Measurements from ENCODE around the gene DMRTC2.

The DMRTC2 gene

DNA sequence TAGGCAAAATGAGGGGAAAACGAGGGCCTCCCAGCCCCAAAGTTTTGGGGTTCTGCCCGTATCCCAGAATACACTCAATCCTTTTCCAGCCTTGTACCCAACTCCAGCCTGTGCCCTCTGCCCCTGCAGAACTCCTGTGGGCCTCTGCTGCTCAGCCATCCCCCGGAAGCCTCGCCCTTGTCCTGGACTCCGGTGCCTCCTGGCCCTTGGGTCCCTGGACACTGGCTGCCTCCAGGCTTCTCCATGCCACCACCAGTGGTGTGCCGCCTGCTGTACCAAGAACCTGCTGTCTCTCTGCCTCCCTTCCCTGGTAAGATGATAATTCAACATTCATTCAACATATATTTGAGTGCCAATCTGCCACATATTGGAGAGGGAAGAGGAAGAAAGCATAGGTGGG lies 3.8 kb downstream of the DMRTC2 start:
- no peak for DNase-seq

DNA sequence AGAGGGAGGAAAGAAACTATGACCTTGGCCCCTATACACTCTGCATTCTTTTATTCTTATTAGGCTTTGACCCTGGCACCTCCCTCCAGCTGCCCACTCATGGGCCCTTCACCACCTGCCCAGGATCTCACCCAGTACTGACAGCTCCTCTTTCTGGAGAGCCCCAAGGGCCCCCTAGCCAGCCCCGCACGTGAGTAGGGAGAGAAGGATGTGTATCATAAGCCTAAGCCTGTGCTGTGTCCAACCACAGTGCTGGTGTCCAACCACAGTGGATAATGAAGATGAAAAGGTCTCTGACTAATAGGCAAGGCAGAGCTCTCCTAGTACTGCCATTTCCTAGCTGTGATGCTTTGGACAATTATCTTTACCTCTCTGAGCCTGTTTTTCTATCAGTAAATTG lies 4.2 kb downstream of the DMRTC2 start:
- DNase-seq, result no peak

GRCh38 chr19:41850381-41850780 lies 5.5 kb downstream of the DMRTC2 start:
- no peak for DNase-seq

GRCh38 chr19:41851456-41851855 lies 6.6 kb downstream of the DMRTC2 start:
- DNase-seq, result no peak

DNA sequence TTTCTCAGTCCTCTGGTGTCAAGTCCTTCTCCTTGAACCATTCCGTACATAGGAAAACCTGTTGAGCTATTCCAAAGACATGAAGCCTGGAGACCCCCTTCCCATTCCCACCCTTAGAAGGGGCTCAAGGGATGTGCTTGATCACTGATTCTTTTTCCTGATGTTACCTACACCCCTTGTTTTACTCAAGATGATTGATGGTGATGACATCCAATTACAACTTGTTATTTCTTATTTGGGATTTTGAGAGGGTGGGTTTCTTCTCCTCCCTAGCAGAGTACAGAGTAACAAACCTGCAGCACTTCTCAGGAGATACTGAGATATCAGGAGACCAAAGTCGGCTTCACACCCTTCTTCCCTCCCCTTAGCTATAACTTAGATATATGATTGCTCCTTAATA lies 8.5 kb downstream of the DMRTC2 start:
- DNase-seq, result no peak

DNA sequence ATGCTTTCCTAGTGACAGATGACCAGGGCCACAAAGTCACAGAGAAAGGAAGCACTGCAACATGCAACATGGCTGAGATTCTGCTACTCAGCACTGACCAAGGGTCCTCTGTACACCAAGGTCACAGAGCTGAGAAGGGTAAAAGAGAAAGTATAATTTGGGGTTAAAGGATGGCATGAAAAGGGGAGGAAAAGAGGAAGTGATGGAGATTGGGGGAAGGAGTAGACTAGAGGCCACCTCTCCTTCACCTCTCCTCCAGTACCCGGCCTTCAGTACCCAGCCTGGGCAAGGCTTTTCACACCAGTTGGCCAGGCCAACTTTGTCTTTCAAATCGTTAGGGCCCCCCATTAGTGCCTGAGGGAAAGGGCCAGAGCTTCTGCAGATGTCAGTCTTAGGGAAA lies 8.9 kb downstream of the DMRTC2 start:
- no peak for DNase-seq

GRCh38 chr19:41859213-41859617 lies 14.4 kb downstream of the DMRTC2 start:
- no peak for DNase-seq

DNA sequence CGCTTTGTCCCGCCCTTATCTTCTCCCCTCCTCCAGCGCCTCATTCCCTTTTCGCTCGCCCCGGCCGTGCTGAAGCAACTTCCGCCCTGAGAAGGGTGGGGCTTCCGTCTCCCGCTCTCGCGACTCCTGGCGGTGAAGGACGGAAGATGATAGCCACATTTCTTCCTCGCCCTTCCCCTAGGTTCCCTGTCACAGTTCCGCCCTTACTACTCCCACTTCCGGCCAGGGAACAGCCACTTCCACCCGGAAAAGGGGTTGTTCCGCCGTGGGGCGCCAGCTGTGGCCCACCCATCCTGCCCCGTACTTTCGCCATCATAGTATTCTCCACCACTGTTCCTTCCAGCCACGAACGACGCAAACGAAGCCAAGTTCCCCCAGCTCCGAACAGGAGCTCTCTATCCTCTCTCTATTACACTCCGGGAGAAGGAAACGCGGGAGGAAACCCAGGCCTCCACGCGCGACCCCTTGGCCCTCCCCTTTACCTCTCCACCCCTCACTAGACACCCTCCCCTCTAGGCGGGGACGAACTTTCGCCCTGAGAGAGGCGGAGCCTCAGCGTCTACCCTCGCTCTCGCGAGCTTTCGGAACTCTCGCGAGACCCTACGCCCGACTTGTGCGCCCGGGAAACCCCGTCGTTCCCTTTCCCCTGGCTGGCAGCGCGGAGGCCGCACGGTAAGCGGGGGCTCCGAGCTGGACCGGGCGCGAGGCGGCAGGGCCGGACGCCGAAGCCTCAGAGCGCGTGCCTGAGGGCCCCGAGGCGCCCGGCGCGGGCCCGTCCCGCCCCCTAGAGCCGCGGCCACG lies 15.0 kb downstream of the DMRTC2 start, which contains the start of gene RPS19:
Gene RPS19 (plus strand): TSS at position 638 of the 801 bp plus-strand sequence. CDS start 520 bp downstream, outside the sequence.
- peak; percentile 99 for DNase-seq

DNA sequence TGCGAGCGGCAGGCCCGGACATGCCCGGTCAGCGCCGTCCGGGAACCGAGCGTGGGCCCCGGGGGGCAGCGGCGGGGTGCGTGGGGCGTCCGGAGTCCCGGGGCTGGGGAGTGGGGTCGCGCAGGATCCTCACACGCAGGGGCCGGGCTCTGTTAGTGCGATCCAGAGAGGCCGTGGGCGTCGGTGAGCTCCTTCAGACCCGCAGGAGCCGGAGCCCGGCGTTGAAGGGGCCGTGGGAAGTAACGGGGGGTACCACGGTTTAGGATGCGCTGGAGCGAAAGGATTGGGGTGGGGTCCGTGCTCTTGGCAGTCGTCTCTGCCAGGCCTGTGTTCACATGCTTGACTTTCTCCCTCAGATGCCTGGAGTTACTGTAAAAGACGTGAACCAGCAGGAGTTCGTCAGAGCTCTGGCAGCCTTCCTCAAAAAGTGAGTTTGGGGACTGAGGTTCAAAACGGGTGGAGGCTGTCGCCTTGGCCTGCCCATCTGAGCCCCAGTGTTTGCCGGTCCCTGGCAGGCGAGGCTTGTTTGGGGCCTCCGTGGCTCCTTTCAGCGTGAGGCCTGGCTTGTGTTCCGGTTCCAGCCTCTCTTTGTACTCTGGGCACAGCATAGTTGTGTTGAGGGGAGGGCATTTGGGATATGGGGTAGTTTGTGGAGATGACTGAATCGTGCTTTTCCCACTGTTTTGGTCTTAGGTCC lies 15.7 kb downstream of the DMRTC2 start:
- DNase-seq, result no peak

- DNase-seq, result no peak
Measured at GRCh38 chr19:41861116-41861768, 16.4 kb downstream of the DMRTC2 start.

DNA sequence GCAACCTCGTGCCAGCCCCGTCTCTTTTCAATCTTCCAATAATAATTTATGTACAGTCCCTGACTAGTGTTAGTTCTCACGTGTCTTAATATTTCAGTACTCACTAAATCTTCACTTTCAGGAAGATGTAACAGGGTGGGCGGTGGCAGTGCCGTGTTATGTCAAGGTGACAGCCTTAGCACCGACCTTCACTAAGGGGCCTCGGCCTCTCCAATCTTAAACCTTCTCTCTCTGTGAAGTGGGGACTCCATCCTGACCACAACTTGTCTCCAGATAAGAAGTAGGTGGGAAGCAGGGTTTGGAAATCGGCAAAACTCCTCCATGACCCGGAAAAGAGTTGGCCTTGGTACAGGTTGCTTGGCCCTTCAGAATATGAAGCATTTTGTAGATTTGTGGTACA lies 17.0 kb downstream of the DMRTC2 start:
- DNase-seq, result no peak

- DNase-seq, result no peak
Measured at GRCh38 chr19:41862445-41862986, 17.7 kb downstream of the DMRTC2 start.

GRCh38 chr19:41863209-41863931 lies 18.5 kb downstream of the DMRTC2 start:
- no peak for DNase-seq

DNA sequence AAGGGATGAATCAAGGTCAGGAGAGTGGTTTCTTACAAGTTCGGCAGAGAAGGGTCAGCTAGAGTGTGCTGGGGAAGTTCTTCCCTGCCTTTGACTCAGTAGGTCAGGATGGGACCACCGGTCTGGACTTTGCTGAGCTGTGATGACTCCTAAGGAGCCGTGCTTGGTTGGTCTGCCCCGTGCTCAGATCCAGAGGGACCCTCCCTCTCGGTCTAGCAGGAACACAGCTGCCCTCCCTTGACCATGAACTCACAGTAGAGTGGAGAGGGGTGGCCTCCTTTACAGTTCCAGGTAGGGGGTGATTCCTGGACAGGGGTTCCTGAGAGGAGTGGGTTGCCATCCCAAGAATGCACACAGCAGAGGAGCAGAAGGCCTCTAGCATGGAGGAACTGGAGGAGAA lies 19.5 kb downstream of the DMRTC2 start:
- no peak for DNase-seq

- peak; percentile 56 for DNase-seq
Measured at GRCh38 chr19:41866284-41866683, 21.4 kb downstream of the DMRTC2 start.

- peak; percentile 45 for DNase-seq
Measured at GRCh38 chr19:41868120-41868988, 23.5 kb downstream of the DMRTC2 start.

- peak; percentile 49 for DNase-seq
Measured at GRCh38 chr19:41868989-41869300, 24.1 kb downstream of the DMRTC2 start.

GRCh38 chr19:41869374-41869955 lies 24.6 kb downstream of the DMRTC2 start:
- DNase-seq, result peak; percentile 61

DNA sequence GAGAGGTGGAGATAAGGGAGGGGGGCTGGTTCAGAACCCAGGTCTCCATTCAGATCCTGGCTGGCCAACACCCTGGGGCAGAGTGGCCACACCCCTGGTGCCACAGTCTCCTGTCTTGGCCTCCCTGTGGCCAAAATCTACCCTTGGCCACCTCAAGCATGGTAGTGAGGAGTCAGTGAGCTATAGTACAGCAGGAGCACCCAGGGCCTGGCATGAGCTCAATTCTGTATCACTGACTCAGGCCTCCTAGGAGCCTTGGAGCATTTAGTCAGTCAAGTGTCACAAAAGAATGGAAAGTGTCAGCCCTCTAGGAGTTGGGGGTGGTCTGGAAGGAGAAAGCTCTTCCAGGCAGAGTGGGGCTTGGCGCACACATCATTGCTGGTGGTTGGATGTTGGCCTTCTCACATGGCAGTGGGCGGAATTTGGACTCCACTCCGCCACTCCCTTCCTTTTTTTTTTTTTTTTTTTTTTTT lies 25.6 kb downstream of the DMRTC2 start:
- peak; percentile 51 for DNase-seq

- peak; percentile 62 for DNase-seq
Measured at GRCh38 chr19:41871573-41872383, 26.9 kb downstream of the DMRTC2 start.

Data from islet precursor cell (in vitro differentiated cells).